HG02943 (cell line): ENCODE data around the gene IL1R1.

ENCODE experiments used
- ATAC-seq: cut with Tn5 transposase; IDR thresholded peaks from one replicate; pipeline ENCODE4 v1.9.1; 2021; ENCODE audit warnings: mild to moderate bottlenecking, low read depth, moderate library complexity; ENCODE audit not compliant: unreplicated experiment

Gene IL1R1

GRCh38 chr2:102166189-102166845, 23.8 kb downstream of the IL1R1 start:
- ATAC-seq, result no peak

- ATAC-seq, result no peak
These were observed 25.7 kb downstream of the IL1R1 start for GRCh38 chr2:102168026-102168771.

- ATAC-seq, result no peak
These were observed 29.4 kb downstream of the IL1R1 start for GRCh38 chr2:102171946-102172345.

DNA sequence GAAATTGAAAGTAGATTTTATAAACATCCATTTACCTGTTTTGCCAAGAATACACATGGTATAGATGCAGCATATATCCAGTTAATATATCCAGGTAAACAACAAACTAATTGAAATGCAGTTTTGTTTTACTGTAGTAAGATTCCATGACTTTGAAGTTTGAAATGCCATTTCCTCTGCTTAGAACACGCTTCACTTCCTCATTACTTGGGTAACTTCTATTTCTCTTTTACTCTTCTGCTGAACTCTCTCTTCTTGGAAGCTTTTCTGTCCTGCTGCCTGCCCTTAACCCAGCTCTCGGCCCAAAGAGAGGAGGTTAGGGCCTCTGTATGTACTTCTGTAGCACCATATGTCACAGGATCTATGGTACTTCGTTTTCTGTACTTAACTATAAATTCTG, 30.2 kb downstream of the IL1R1 start:
- ATAC-seq, result no peak

DNA sequence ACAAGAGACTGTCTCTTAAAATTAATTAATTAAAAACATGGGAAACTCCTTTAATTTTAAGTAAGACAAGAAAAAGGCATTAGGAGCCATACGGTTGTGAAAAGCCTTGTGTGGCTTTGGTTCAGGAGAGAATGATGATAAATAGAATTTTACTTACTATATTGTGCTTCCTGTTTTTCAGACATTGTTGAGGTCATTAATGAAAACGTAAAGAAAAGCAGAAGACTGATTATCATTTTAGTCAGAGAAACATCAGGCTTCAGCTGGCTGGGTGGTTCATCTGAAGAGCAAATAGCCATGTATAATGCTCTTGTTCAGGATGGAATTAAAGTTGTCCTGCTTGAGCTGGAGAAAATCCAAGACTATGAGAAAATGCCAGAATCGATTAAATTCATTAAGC, 33.6 kb downstream of the IL1R1 start:
- ATAC-seq, result no peak

GRCh38 chr2:102177814-102178478, 35.4 kb downstream of the IL1R1 start:
- no peak for ATAC-seq

DNA sequence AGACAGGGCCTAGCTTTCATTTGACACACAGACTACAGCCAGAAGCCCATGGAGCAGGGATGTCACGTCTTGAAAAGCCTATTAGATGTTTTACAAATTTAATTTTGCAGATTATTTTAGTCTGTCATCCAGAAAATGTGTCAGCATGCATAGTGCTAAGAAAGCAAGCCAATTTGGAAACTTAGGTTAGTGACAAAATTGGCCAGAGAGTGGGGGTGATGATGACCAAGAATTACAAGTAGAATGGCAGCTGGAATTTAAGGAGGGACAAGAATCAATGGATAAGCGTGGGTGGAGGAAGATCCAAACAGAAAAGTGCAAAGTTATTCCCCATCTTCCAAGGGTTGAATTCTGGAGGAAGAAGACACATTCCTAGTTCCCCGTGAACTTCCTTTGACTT, 36.5 kb downstream of the IL1R1 start:
- ATAC-seq, result no peak

- no peak for ATAC-seq
These were observed 37.5 kb downstream of the IL1R1 start for GRCh38 chr2:102179788-102180686.

- ATAC-seq, result no peak
These were observed 38.1 kb downstream of the IL1R1 start for GRCh38 chr2:102180687-102180999.

DNA sequence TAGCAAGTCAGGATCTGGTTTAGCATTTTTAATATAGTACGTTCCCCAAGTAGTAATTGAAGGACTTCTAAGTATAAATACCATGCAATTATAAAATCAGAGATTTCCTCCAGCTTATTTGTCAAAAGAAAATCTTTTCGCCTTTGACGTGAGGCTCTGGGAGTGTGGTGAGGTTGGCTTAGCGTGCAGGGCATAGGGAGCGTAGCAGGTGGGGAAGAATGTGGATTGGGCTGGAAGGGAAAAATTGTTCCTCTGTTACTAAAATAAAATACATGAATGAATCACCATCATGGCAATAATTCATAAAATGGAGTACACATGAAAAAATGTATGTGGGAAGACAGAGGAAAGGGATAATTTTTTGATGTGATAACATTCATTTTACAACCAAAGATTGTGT, 38.8 kb downstream of the IL1R1 start:
- no peak for ATAC-seq

DNA sequence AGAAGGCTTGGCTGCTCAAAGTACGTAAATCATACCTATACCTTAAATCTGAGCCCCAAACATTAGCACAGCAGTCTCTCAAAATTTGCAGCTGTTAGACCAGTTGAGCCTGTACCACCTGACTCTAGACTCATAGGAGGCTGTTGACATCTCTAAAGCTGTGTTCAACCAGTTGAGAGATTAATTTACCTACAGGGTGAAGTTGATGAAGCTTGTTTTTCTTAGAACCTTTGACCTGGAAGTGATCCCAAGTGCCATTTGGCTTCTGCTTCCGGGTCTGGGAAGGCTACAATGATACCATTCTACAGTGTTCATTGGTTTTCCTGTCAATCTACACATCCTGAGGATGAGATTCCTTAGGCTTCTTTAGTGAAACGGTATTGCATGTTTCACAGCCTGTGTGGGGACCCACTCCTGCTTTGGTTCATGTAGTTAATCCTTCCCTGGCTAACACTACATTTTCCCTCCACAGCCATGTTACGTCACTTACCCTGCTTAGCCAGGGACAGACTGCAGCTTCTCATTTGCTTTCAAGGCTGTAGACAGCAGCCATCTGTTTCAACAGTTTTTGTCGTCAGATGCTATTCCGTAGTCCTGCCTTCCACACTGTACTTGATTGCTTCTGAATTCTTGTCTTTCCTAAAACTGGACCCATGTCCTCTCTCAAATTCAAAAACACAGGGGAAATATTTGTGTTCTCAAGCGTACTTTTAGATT, 39.5 kb downstream of the IL1R1 start:
- no peak for ATAC-seq

GRCh38 chr2:102184018-102184417, 41.5 kb downstream of the IL1R1 start:
- no peak for ATAC-seq

DNA sequence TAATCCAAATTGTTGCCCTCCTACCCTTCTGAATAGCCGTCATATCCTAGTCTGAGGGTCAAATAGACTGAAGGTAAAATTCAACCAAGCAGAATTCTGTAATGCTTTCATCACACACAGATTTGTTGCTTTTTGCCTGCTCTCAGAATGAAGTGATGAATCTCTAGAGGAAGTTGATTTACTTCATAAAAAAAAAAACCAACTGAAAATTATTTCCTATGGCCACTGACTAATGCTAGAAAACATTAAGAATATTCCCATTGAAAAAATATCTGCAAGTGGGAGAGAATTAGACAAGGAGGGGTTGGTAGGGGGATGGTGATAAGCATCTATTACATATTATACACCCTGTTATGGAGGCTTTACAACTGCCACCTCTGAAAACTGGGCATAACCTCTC, 42.0 kb downstream of the IL1R1 start:
- ATAC-seq, result no peak

GRCh38 chr2:102185347-102185746, 42.8 kb downstream of the IL1R1 start:
- no peak for ATAC-seq

DNA sequence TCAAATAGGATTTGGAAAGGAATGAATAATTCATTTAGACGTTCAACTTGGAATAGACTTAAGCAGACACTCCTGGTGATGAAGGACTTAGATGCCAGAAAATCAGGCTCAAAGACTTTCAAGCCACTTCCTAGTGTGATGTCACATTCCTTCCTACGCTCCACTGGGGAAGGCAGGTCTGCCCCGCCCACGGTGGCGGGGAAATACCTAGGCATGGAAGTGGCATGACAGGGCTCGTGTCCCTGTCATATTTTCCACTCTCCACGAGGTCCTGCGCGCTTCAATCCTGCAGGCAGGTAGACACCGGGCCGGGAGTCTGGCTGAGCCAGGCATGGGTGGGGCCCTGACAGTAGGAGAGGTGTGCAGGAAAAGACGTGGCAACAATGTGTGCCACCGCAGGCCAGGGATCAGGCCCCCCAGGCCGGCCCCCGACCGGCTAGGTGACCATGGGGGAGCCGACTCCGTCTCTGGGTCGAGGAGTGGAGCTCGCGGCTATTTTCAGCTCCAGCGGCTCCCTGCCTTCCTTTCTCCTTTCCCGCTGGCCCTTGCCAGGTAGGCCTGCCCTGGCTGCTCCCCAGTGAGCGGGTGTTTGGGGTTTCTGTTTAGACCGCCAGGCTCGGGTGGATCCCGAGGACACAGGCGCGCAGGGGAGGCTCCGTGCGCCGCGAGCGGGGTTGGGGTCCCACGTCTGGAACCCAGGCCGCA, 44.4 kb downstream of the IL1R1 start, which contains the start of gene IL1RL2:
Gene IL1RL2, plus strand, starts transcription at position 233 of the 705 bp plus-strand sequence. CDS start 845 bp downstream, outside the sequence.
- no peak for ATAC-seq

GRCh38 chr2:102187496-102188150, 45.1 kb downstream of the IL1R1 start:
- ATAC-seq, result no peak

- ATAC-seq, result no peak
These were observed 48.0 kb downstream of the IL1R1 start for GRCh38 chr2:102190430-102191107.

- no peak for ATAC-seq
These were observed 49.0 kb downstream of the IL1R1 start for GRCh38 chr2:102191501-102191900.
